Left lung (tissue), 10 donors: ENCODE results near the gene CEBPA. TPM values are rescaled to one million over a fixed set of nuclear protein-coding genes. Genes with fewer than 3 reads are reported as not detected.
"Not testable (repeated sequence)": the region's sequence is repeated elsewhere in the genome, so short reads cannot be mapped to it uniquely, and the experiment has no call there.

Source experiments
- ATAC-seq: fragments of 200-7000 bp; cut with Tn5 transposase; one replicate; pipeline ENCODE4 v1.9.1; 2020; ENCODE audit warnings: moderate library complexity
- DNase-seq, 4 donors: peaks; one replicate each; pipeline ENCODE4 v3.0.0-alpha.2; 2013 to 2020
- H3K27ac ChIP-seq, 2 donors: fragments of 200-600 bp; sonication (generic) in 1 of 2; one replicate each; pipeline versions ENCODE4 v1.5.0 to v1.8.0; 2020 to 2021
- H3K27me3 ChIP-seq, 2 donors: fragments of 200-600 bp; sonication (generic) in 1 of 2; one replicate each; pipeline versions ENCODE4 v1.5.0 to v1.8.0; 2020 to 2021
- H3K36me3 ChIP-seq, 2 donors: fragments of 200-600 bp; sonication (generic) in 1 of 2; one replicate each; pipeline versions ENCODE4 v1.5.0 to v1.8.0; 2020 to 2021
- H3K4me1 ChIP-seq, 2 donors: fragments of 200-600 bp; one replicate each; pipeline ENCODE4 v1.8.0; 2021
- H3K4me3 ChIP-seq, 2 donors: fragments of 200-600 bp; sonication (generic) in 1 of 2; one replicate each; pipeline versions ENCODE4 v1.5.0 to v1.8.0; 2020 to 2021; ENCODE audit warnings: mild to moderate bottlenecking in 1 of 2
- H3K9me3 ChIP-seq, 2 donors: fragments of 200-600 bp; sonication (generic) in 1 of 2; one replicate each; pipeline versions ENCODE4 v1.5.0 to v1.8.0; 2020 to 2021
- intact Hi-C, 2 donors: fragments of 100-400 bp; cut with DNase I; formaldehyde crosslinking; loops; one replicate each; pipeline versions ENCODE4 v1.11.2 to v1.14.2; 2022
- polyA plus RNA-seq, 6 donors: library from polyadenylated mRNA; unstranded; fragments of 120-200 nt; gene quantifications; one replicate each; pipeline ENCODE4 v1.2.1, GENCODE V29; 2013; ENCODE audit not compliant: insufficient read length in 6 of 6
- total RNA-seq, 2 donors: library from RNA; stranded (reverse); fragmentation: NEBNext Ultra II Directional; extraction: Animal tissue kit (Norgen Biotek cat#: 25700); gene quantifications; one replicate each; pipeline ENCODE4 v1.2.1, GENCODE V29; 2021
- TF ChIP-seq, protein P1 (sequence below), 2 donors: fragments of 200-600 bp; sonication (generic) in 1 of 2; IDR thresholded peaks; one replicate each; pipeline versions ENCODE4 v1.5.0 to v1.8.0; 2021; ENCODE audit warnings: antibody characterized with exemption in 2 of 2
- donor health status: DM: no; HTN: yes; CAD: no.
- donor health status: DM: no; HTN: no; CAD: no.

Gene CEBPA
- total and polyA plus RNA-seq, 8 donors = 11.2 to 93.8 (median 16.5) TPM

GRCh38 chr19:33295621-33296487, 6.5 kb downstream of the CEBPA start:
- peaks cover 2 to 43% of the 10 kb centered on the region in 2 donors for H3K27me3 ChIP-seq
- no peaks in the 10 kb centered on the region for H3K36me3 ChIP-seq
- intact Hi-C loops = no loop called here
- no peak for ATAC-seq
- DNase-seq = no peak
- TF ChIP-seq, protein P1, sequence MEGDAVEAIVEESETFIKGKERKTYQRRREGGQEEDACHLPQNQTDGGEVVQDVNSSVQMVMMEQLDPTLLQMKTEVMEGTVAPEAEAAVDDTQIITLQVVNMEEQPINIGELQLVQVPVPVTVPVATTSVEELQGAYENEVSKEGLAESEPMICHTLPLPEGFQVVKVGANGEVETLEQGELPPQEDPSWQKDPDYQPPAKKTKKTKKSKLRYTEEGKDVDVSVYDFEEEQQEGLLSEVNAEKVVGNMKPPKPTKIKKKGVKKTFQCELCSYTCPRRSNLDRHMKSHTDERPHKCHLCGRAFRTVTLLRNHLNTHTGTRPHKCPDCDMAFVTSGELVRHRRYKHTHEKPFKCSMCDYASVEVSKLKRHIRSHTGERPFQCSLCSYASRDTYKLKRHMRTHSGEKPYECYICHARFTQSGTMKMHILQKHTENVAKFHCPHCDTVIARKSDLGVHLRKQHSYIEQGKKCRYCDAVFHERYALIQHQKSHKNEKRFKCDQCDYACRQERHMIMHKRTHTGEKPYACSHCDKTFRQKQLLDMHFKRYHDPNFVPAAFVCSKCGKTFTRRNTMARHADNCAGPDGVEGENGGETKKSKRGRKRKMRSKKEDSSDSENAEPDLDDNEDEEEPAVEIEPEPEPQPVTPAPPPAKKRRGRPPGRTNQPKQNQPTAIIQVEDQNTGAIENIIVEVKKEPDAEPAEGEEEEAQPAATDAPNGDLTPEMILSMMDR (IDR thresholded peaks at IDR 0.05) = no peak
- no peaks in the 10 kb centered on the region for H3K9me3 ChIP-seq
- H3K4me1 ChIP-seq = peaks cover 12 to 88% of the 10 kb centered on the region in 2 donors
- peak overlapping the region in 1 of 2 donors; percentile 13 for H3K27ac ChIP-seq
- no peak overlapping the region for H3K4me3 ChIP-seq

DNA sequence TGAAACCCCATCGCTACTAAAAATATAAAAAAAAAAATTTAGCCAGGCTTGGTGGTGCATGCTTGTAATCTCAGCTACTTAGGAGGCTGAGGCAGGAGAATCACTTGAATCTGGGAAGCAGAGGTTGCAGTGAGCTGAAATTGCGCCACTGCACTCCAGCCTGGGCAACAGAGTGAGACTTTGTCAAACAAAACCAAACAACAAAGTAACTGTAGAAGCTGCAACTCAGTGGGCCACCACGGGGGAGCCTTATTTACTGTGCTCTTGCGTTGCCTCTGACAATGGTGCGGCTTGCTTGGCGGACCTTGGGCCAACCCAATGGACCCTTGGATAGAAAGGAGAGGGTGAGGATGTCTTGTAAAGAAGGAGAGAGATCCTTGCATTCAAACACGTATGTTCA, 7.3 kb downstream of the CEBPA start:
- intact Hi-C loops, ATAC-seq: not testable (repeated sequence)

GRCh38 chr19:33294058-33294798, 8.1 kb downstream of the CEBPA start:
- Histone ChIP-seq H3K36me3 (no peaks in the 10 kb centered on the region), H3K4me3 (no peak overlapping the region), H3K27ac (peak overlapping the region; percentile 84 to 93), H3K4me1 (peaks cover 12 to 86% of the 10 kb centered on the region in 2 donors), H3K9me3 (peaks cover 0 to 4% of the 10 kb centered on the region in 2 donors), H3K27me3 (peaks cover 0 to 31% of the 10 kb centered on the region in 2 donors)
- intact Hi-C loops = no loop called here
- DNase-seq = no peak
- TF ChIP-seq, protein P1 (IDR thresholded peaks at IDR 0.05) = no peak
- no peak for ATAC-seq

More for the DNA sequence above, 7.3 kb downstream of the CEBPA start:
- Histone ChIP-seq H3K4me1 (peaks cover 12 to 88% of the 10 kb centered on the region in 2 donors), H3K27me3 (peaks cover 0 to 39% of the 10 kb centered on the region in 2 donors), H3K27ac (peak overlapping the region in 1 of 2 donors; percentile 13)
- not testable (repeated sequence) for H3K4me3 ChIP-seq, H3K9me3 ChIP-seq, DNase-seq, H3K36me3 ChIP-seq

- Histone ChIP-seq H3K9me3 (peaks cover 0 to 12% of the 10 kb centered on the region in 2 donors), H3K36me3 (no peaks in the 10 kb centered on the region), H3K27ac (peak overlapping the region; percentile 84 to 93), H3K4me3 (peak overlapping the region in 1 of 2 donors; percentile 13), H3K4me1 (peaks cover 12 to 80% of the 10 kb centered on the region in 2 donors), H3K27me3 (peaks cover 0 to 23% of the 10 kb centered on the region in 2 donors)
- DNase-seq = peak in 2 of 4 donors; percentile 60 to 84
- peak; percentile 62 for ATAC-seq
- intact Hi-C loops = no loop called here
- TF ChIP-seq, protein P1 (IDR thresholded peaks at IDR 0.05) = no peak
Measured at GRCh38 chr19:33293255-33294057, 8.9 kb downstream of the CEBPA start.

DNA sequence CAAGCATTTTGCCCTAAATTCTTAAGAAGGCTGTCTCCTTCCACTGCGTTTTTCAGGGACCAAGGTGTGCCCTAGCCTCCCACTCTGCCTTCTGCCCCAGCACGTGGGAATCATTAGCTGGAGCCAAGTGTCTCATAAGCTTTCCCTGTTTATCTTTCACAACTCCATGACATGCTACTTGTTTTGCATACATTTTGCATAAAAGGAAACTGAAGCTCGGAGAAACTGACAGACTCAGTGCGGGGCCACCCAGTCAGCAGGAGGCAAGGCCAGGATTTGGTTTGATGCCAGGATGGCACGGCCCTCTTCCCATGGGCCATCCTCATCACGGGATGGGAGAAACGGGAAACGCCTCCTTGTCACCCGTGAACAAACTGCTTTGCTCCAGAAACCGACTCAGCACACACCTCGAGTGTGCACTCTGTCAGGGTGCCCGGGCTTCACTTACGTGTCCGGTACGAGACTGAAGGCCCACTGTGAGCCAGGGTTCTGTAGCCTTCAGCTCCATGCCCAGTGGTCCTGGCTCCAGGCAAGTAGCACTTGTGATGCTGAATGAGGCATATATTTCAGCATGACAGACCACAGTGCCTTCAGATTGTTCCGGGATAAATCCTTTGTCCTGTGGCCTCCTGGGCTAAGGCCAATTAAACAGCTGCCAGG, 9.6 kb downstream of the CEBPA start:
- H3K27me3 ChIP-seq = peaks cover 0 to 16% of the 10 kb centered on the region in 2 donors
- H3K9me3 ChIP-seq = peaks cover 0 to 16% of the 10 kb centered on the region in 2 donors
- H3K4me1 ChIP-seq = peaks cover 12 to 80% of the 10 kb centered on the region in 2 donors
- peak overlapping the region; percentile 84 to 93 for H3K27ac ChIP-seq
- ATAC-seq (peak; percentile 38), DNase-seq (peak in 2 of 4 donors; percentile 77)
- intact Hi-C loops = no loop called here
- peak overlapping the region in 1 of 2 donors; percentile 13 for H3K4me3 ChIP-seq
- H3K36me3 ChIP-seq = no peaks in the 10 kb centered on the region
- TF ChIP-seq, protein P1 (IDR thresholded peaks at IDR 0.05) = no peak
